ENCODE measurements around the gene ANKRD42.

ANKRD42 gene

GRCh38 chr11:83294208-83294607, 100.7 kb downstream of the ANKRD42 start:
- no peak for DNase-seq
